SK-N-MC (cell line): ENCODE results near the gene CD300LF.

Source experiments
- DNase-seq: peaks from one replicate; pipeline ENCODE4 v3.0.0-alpha.2; 2011; ENCODE audit warnings: low read depth, low spot score
- H3K27ac ChIP-seq: fragments of 200-600 bp; sonication (generic); 2 replicates; pipeline ENCODE4 v1.5.1; 2016; ENCODE audit warnings: mixed run types
- H3K36me3 ChIP-seq: fragments of 200-600 bp; sonication (generic); 2 replicates; pipeline ENCODE4 v1.6.1; 2017; ENCODE audit warnings: antibody characterized with exemption, low read length, mixed read lengths; ENCODE audit not compliant: insufficient read depth
- H3K4me3 ChIP-seq: fragments of 200-600 bp; sonication (generic); 2 replicates; pipeline ENCODE4 v1.5.1; 2016
- H3K9ac ChIP-seq: fragments of 200-600 bp; sonication (generic); 2 replicates; pipeline ENCODE4 v1.8.0; 2017; ENCODE audit warnings: mixed run types, mixed read lengths; ENCODE audit not compliant: insufficient read length
- H3K9me3 ChIP-seq: fragments of 200-600 bp; sonication (generic); 2 replicates; pipeline ENCODE4 v1.6.1; 2017; ENCODE audit warnings: low read depth, mild to moderate bottlenecking, antibody characterized with exemption, low read length, moderate library complexity, mixed read lengths
- EZH2 ChIP-seq: fragments of 200-600 bp; sonication (generic); IDR thresholded peaks from one replicate; pipeline ENCODE4 v1.6.1; 2017; ENCODE audit warnings: antibody characterized with exemption
- FOXP2 ChIP-seq: optimal IDR thresholded peaks from 2 replicates; pipeline ENCODE3; 2011; ENCODE audit warnings: mild to moderate bottlenecking, moderate library complexity; ENCODE audit not compliant: insufficient read depth; ENCODE audit errors: extremely low read length, control extremely low read depth
- POLR2AphosphoS5 ChIP-seq: IDR thresholded peaks from 2 replicates; pipeline ENCODE4 v1.6.1; 2012; ENCODE audit warnings: mild to moderate bottlenecking, low read depth, low read length, borderline replicate concordance

The CD300LF gene

GRCh38 chr17:74695629-74696028, 17.1 kb downstream of the CD300LF start:
- no peak overlapping the region for H3K27ac ChIP-seq
- DNase-seq: no peak
- H3K36me3 ChIP-seq: no peaks in the 10 kb centered on the region
- TF ChIP-seq POLR2AphosphoS5: no peak
- no peak for TF ChIP-seq FOXP2
- no peak for TF ChIP-seq EZH2
- no peaks in the 10 kb centered on the region for H3K9me3 ChIP-seq
- H3K9ac ChIP-seq: no peak overlapping the region
- H3K4me3 ChIP-seq: no peak overlapping the region

GRCh38 chr17:74694081-74694480, 18.6 kb downstream of the CD300LF start:
- Histone ChIP-seq H3K9ac (no peak overlapping the region), H3K27ac (no peak overlapping the region), H3K36me3 (no peaks in the 10 kb centered on the region), H3K4me3 (no peak overlapping the region), H3K9me3 (no peaks in the 10 kb centered on the region)
- no peak for TF ChIP-seq EZH2
- TF ChIP-seq POLR2AphosphoS5: no peak
- no peak for TF ChIP-seq FOXP2
- no peak for DNase-seq

GRCh38 chr17:74691151-74691550, 21.6 kb downstream of the CD300LF start:
- TF ChIP-seq FOXP2 (no peak), EZH2 (no peak), POLR2AphosphoS5 (no peak)
- no peaks in the 10 kb centered on the region for H3K36me3 ChIP-seq
- no peak for DNase-seq
- no peak overlapping the region for H3K27ac ChIP-seq
- H3K4me3 ChIP-seq: no peak overlapping the region
- no peak overlapping the region for H3K9ac ChIP-seq
- H3K9me3 ChIP-seq: no peaks in the 10 kb centered on the region

GRCh38 chr17:74690409-74690825, 22.3 kb downstream of the CD300LF start:
- TF ChIP-seq POLR2AphosphoS5 (no peak), EZH2 (no peak), FOXP2 (no peak)
- no peak overlapping the region for H3K4me3 ChIP-seq
- no peaks in the 10 kb centered on the region for H3K36me3 ChIP-seq
- no peaks in the 10 kb centered on the region for H3K9me3 ChIP-seq
- no peak overlapping the region for H3K9ac ChIP-seq
- H3K27ac ChIP-seq: no peak overlapping the region
- DNase-seq: no peak

GRCh38 chr17:74687886-74688285, 24.8 kb downstream of the CD300LF start:
- Histone ChIP-seq H3K4me3 (no peak overlapping the region), H3K36me3 (no peaks in the 10 kb centered on the region), H3K9ac (no peak overlapping the region), H3K27ac (no peak overlapping the region), H3K9me3 (no peaks in the 10 kb centered on the region)
- TF ChIP-seq FOXP2 (no peak), POLR2AphosphoS5 (no peak), EZH2 (no peak)
- DNase-seq: no peak

GRCh38 chr17:74686761-74687160, 26.0 kb downstream of the CD300LF start:
- no peaks in the 10 kb centered on the region for H3K9me3 ChIP-seq
- H3K27ac ChIP-seq: no peak overlapping the region
- no peak for DNase-seq

GRCh38 chr17:74682471-74683190, 30.1 kb downstream of the CD300LF start:
- no peak for DNase-seq
- Histone ChIP-seq H3K9ac (no peak overlapping the region), H3K27ac (no peak overlapping the region), H3K4me3 (no peak overlapping the region), H3K9me3 (no peaks in the 10 kb centered on the region), H3K36me3 (no peaks in the 10 kb centered on the region)
- TF ChIP-seq POLR2AphosphoS5: no peak
- TF ChIP-seq EZH2: no peak
- no peak for TF ChIP-seq FOXP2

More at GRCh38 chr17:74686761-74687160, 26.0 kb downstream of the CD300LF start:
- no peak overlapping the region for H3K4me3 ChIP-seq
- no peaks in the 10 kb centered on the region for H3K36me3 ChIP-seq
- no peak for TF ChIP-seq EZH2
- TF ChIP-seq POLR2AphosphoS5: no peak
- no peak for TF ChIP-seq FOXP2
- no peak overlapping the region for H3K9ac ChIP-seq

- H3K9ac ChIP-seq: no peak overlapping the region
- H3K27ac ChIP-seq: no peak overlapping the region
- no peaks in the 10 kb centered on the region for H3K9me3 ChIP-seq
- TF ChIP-seq POLR2AphosphoS5: no peak
- no peaks in the 10 kb centered on the region for H3K36me3 ChIP-seq
- DNase-seq: no peak
- no peak overlapping the region for H3K4me3 ChIP-seq
These were observed 30.7 kb downstream of the CD300LF start for GRCh38 chr17:74682028-74682427.

GRCh38 chr17:74680941-74681340, 31.8 kb downstream of the CD300LF start:
- TF ChIP-seq POLR2AphosphoS5 (no peak), EZH2 (no peak), FOXP2 (no peak)
- H3K27ac ChIP-seq: no peak overlapping the region
- H3K9ac ChIP-seq: no peak overlapping the region
- no peak for DNase-seq
- H3K4me3 ChIP-seq: no peak overlapping the region
- no peaks in the 10 kb centered on the region for H3K9me3 ChIP-seq
- H3K36me3 ChIP-seq: no peaks in the 10 kb centered on the region
